ENCODE results near the gene MRPL23. TPM values are rescaled to one million over a fixed set of nuclear protein-coding genes. Genes with fewer than 3 reads are reported as not detected.

The MRPL23 gene
- total and polyA plus RNA-seq, 4 donors, result 33.0 to 83.9 (median 67.6) TPM

DNA sequence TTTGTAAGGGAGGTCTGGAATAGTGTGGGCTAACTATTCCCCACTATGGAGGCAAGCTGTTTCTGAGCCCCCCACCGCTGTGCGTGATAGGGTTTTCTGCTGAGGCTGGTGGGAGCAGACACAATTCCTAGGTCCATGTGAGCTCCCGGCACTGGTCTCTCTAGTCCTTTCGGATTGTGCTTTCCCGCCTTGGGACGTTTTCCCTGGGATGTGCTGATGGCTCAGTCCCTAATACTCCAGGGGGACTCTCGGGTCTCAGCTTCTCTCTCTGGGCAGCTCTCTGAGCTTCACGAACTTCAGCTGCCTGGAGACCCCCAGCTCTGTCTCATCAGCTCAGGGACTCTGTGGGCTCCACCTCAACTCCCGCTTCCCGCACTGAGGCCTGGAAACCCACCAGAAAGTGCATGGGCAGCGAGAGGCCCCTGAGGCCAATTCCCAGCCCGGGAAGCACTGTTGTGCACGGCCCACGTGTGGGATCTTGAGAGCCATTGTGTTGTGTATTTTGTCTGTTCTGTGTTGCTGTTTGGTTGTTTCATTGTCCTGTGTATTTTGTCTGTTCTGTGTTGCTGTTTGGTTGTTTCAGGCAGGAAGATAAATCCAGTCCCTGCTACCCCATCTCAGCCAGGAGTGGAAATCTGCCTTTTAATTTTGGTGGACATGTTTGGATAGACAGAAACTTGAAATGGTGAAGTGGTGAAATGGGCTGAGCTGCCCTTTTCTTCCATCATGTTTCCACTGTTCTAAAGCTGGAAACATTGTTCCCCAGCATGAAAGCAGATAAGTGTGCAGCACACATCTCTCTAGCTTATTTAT is 40.3 kb upstream of the MRPL23 start:
- Histone ChIP-seq H3K27me3 (ENCODE audit: control insufficient read depth in 4 of 4, insufficient read depth in 4 of 4, low read length in 3 of 4) (no peaks in the 10 kb centered on the region), H3K9me3 (ENCODE audit: control insufficient read depth in 4 of 4, low read length in 3 of 4) (no peaks in the 10 kb centered on the region), H3K27ac (ENCODE audit: low read depth in 1 of 2, low read length in 2 of 2) (no peak overlapping the region), H3K9ac (ENCODE audit: low read depth in 1 of 2, low read length in 2 of 2) (no peak overlapping the region), H3K36me3 (ENCODE audit: control insufficient read depth in 4 of 4, insufficient read depth in 3 of 4, low read depth in 1 of 4, low read length in 3 of 4) (no peaks in the 10 kb centered on the region), H3K4me3 (ENCODE audit: low read depth in 1 of 3, low read length in 3 of 3) (no peak overlapping the region), H3K4me1 (ENCODE audit: control insufficient read depth in 4 of 4, insufficient read depth in 4 of 4, low read length in 3 of 4) (peaks cover 0 to 2% (median 1%) of the 10 kb centered on the region in 4 donors)
- 81% methylated on average over 14 of the region's 14 CpGs for WGBS
- no peak for TF ChIP-seq GABPA (IDR thresholded peaks at IDR 0.05 in 1 of 2, conservative IDR thresholded peaks at IDR 0.05 in 1 of 2)
- no peak for TF ChIP-seq TAF1 (conservative IDR thresholded peaks at IDR 0.05)
- no peak for DNase-seq (ENCODE audit: low spot score)

DNA sequence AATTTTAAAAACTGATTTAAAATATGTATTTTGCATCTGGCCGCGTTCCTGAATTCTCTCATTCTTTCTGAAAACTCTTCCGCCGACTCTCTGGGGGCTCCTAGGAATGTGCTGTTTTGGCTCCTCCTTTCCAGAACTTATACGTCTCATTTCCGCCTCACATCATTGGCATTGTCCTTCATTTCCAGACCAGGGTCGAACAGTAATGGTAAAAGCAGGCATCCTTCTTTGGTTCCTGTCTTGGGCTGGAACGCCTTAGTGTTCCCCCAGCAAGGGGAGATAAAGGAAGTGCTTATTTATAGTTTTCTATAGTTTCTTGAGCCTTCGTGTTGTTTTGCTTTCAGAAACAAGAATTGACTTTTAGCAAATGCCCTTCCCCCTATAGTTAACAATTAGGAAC is 38.5 kb upstream of the MRPL23 start:
- Histone ChIP-seq H3K4me1 (ENCODE audit: control insufficient read depth in 4 of 4, insufficient read depth in 4 of 4, low read length in 3 of 4) (peaks cover 0 to 2% (median 1%) of the 10 kb centered on the region in 4 donors), H3K36me3 (ENCODE audit: control insufficient read depth in 4 of 4, insufficient read depth in 3 of 4, low read depth in 1 of 4, low read length in 3 of 4) (no peaks in the 10 kb centered on the region), H3K9ac (ENCODE audit: low read depth in 1 of 2, low read length in 2 of 2) (no peak overlapping the region), H3K27ac (ENCODE audit: low read depth in 1 of 2, low read length in 2 of 2) (no peak overlapping the region), H3K27me3 (ENCODE audit: control insufficient read depth in 4 of 4, insufficient read depth in 4 of 4, low read length in 3 of 4) (no peaks in the 10 kb centered on the region), H3K4me3 (ENCODE audit: low read depth in 1 of 3, low read length in 3 of 3) (no peak overlapping the region), H3K9me3 (ENCODE audit: control insufficient read depth in 4 of 4, low read length in 3 of 4) (no peaks in the 10 kb centered on the region)
- no peak for DNase-seq (ENCODE audit: low spot score)
- TF ChIP-seq FOXA2 (IDR thresholded peaks at IDR 0.05), result no peak
- TF ChIP-seq RAD21 (IDR thresholded peaks at IDR 0.05), result no peak
- no peak for TF ChIP-seq TAF1 (conservative IDR thresholded peaks at IDR 0.05)
- WGBS, result 65% methylated on average over 9 of the region's 9 CpGs

DNA sequence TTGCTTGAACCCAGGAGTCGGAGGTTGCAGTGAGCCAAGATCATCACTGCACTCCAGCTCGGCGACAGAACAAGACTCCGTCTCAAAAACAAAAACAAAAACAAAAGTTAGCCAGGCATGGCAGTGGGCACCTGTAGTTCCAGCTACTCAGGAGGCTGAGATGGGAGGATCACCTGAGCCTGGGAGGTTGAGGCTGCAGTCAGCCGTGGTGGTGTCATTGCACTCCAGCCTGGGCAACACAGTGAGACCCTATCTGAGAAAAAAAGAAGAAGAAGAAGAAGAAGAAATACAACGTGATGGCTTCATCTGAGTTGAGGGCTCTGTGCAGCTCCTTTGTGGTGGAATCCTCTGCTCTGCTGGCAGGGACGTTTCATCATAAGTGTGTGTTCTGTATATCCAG is 37.6 kb upstream of the MRPL23 start:
- H3K27ac ChIP-seq (ENCODE audit: low read depth in 1 of 2, low read length in 2 of 2), result no peak overlapping the region
- WGBS, result 88% methylated on average over 7 of the region's 7 CpGs
- no peaks in the 10 kb centered on the region for H3K27me3 ChIP-seq (ENCODE audit: control insufficient read depth in 4 of 4, insufficient read depth in 4 of 4, low read length in 3 of 4)
- no peak for TF ChIP-seq FOXA1 (IDR thresholded peaks at IDR 0.05)
- TF ChIP-seq TAF1 (conservative IDR thresholded peaks at IDR 0.05), result no peak
- TF ChIP-seq RXRA (IDR thresholded peaks at IDR 0.05), result no peak
- no peak for TF ChIP-seq FOXA2 (IDR thresholded peaks at IDR 0.05)
- no peak for TF ChIP-seq SP1 (IDR thresholded peaks at IDR 0.05)
- TF ChIP-seq, protein P1, sequence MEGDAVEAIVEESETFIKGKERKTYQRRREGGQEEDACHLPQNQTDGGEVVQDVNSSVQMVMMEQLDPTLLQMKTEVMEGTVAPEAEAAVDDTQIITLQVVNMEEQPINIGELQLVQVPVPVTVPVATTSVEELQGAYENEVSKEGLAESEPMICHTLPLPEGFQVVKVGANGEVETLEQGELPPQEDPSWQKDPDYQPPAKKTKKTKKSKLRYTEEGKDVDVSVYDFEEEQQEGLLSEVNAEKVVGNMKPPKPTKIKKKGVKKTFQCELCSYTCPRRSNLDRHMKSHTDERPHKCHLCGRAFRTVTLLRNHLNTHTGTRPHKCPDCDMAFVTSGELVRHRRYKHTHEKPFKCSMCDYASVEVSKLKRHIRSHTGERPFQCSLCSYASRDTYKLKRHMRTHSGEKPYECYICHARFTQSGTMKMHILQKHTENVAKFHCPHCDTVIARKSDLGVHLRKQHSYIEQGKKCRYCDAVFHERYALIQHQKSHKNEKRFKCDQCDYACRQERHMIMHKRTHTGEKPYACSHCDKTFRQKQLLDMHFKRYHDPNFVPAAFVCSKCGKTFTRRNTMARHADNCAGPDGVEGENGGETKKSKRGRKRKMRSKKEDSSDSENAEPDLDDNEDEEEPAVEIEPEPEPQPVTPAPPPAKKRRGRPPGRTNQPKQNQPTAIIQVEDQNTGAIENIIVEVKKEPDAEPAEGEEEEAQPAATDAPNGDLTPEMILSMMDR (IDR thresholded peaks at IDR 0.05; ENCODE audit: low read depth, low read length, missing input control), result no peak
- no peak for TF ChIP-seq YY1 (IDR thresholded peaks at IDR 0.05)
- no peak for TF ChIP-seq EGR1 (IDR thresholded peaks at IDR 0.05; ENCODE audit: low read depth in 2 of 2)
- TF ChIP-seq, protein P2, sequence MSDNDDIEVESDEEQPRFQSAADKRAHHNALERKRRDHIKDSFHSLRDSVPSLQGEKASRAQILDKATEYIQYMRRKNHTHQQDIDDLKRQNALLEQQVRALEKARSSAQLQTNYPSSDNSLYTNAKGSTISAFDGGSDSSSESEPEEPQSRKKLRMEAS (IDR thresholded peaks at IDR 0.05), result no peak
- no peak for TF ChIP-seq HNF4A (conservative IDR thresholded peaks at IDR 0.05)
- TF ChIP-seq, protein P3, sequence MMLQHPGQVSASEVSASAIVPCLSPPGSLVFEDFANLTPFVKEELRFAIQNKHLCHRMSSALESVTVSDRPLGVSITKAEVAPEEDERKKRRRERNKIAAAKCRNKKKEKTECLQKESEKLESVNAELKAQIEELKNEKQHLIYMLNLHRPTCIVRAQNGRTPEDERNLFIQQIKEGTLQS (IDR thresholded peaks at IDR 0.05), result no peak
- no peak for TF ChIP-seq JUND (IDR thresholded peaks at IDR 0.05)
- TF ChIP-seq, protein P4, sequence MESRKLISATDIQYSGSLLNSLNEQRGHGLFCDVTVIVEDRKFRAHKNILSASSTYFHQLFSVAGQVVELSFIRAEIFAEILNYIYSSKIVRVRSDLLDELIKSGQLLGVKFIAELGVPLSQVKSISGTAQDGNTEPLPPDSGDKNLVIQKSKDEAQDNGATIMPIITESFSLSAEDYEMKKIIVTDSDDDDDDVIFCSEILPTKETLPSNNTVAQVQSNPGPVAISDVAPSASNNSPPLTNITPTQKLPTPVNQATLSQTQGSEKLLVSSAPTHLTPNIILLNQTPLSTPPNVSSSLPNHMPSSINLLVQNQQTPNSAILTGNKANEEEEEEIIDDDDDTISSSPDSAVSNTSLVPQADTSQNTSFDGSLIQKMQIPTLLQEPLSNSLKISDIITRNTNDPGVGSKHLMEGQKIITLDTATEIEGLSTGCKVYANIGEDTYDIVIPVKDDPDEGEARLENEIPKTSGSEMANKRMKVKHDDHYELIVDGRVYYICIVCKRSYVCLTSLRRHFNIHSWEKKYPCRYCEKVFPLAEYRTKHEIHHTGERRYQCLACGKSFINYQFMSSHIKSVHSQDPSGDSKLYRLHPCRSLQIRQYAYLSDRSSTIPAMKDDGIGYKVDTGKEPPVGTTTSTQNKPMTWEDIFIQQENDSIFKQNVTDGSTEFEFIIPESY (IDR thresholded peaks at IDR 0.05), result no peak
- no peak for TF ChIP-seq GABPA (IDR thresholded peaks at IDR 0.05 in 1 of 2, conservative IDR thresholded peaks at IDR 0.05 in 1 of 2)
- no peak for TF ChIP-seq RAD21 (IDR thresholded peaks at IDR 0.05)
- TF ChIP-seq, protein P5, sequence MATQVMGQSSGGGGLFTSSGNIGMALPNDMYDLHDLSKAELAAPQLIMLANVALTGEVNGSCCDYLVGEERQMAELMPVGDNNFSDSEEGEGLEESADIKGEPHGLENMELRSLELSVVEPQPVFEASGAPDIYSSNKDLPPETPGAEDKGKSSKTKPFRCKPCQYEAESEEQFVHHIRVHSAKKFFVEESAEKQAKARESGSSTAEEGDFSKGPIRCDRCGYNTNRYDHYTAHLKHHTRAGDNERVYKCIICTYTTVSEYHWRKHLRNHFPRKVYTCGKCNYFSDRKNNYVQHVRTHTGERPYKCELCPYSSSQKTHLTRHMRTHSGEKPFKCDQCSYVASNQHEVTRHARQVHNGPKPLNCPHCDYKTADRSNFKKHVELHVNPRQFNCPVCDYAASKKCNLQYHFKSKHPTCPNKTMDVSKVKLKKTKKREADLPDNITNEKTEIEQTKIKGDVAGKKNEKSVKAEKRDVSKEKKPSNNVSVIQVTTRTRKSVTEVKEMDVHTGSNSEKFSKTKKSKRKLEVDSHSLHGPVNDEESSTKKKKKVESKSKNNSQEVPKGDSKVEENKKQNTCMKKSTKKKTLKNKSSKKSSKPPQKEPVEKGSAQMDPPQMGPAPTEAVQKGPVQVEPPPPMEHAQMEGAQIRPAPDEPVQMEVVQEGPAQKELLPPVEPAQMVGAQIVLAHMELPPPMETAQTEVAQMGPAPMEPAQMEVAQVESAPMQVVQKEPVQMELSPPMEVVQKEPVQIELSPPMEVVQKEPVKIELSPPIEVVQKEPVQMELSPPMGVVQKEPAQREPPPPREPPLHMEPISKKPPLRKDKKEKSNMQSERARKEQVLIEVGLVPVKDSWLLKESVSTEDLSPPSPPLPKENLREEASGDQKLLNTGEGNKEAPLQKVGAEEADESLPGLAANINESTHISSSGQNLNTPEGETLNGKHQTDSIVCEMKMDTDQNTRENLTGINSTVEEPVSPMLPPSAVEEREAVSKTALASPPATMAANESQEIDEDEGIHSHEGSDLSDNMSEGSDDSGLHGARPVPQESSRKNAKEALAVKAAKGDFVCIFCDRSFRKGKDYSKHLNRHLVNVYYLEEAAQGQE (IDR thresholded peaks at IDR 0.05), result no peak
- no peak for TF ChIP-seq NR2F2 (IDR thresholded peaks at IDR 0.05)
- TF ChIP-seq HNF4G (IDR thresholded peaks at IDR 0.05), result no peak
- no peak for DNase-seq (ENCODE audit: low spot score)
- no peaks in the 10 kb centered on the region for H3K36me3 ChIP-seq (ENCODE audit: control insufficient read depth in 4 of 4, insufficient read depth in 3 of 4, low read depth in 1 of 4, low read length in 3 of 4)
- no peak overlapping the region for H3K9ac ChIP-seq (ENCODE audit: low read depth in 1 of 2, low read length in 2 of 2)
- H3K4me1 ChIP-seq (ENCODE audit: control insufficient read depth in 4 of 4, insufficient read depth in 4 of 4, low read length in 3 of 4), result no peaks in the 10 kb centered on the region
- no peaks in the 10 kb centered on the region for H3K9me3 ChIP-seq (ENCODE audit: control insufficient read depth in 4 of 4, low read length in 3 of 4)
- no peak overlapping the region for H3K4me3 ChIP-seq (ENCODE audit: low read depth in 1 of 3, low read length in 3 of 3)

Data from liver (tissue), 9 donors.